Thoracic aorta (tissue), 2 donors: Measurements from ENCODE around the gene NOC2L. TPM values are rescaled to one million over a fixed set of nuclear protein-coding genes. Genes with fewer than 3 reads are reported as not detected.

Experiments
- ATAC-seq: fragments of 150-250 bp; one replicate; pipeline ENCODE4 v1.8.0; 2017; ENCODE audit warnings: low read depth; ENCODE audit not compliant: insufficient number of reproducible peaks, low FRiP score
- DNase-seq: peaks from one replicate; pipeline ENCODE4 v3.0.0-alpha.2; 2020; ENCODE audit warnings: low spot score
- H3K27ac ChIP-seq, 2 donors: fragments of 200-600 bp; sonication (generic); 1 replicate in 1 of 2; 2 replicates in 1 of 2; pipeline ENCODE4 v1.5.1; 2016; ENCODE audit warnings: mild to moderate bottlenecking in 2 of 2, moderate library complexity in 2 of 2
- H3K27me3 ChIP-seq: fragments of 200-600 bp; sonication (generic); replicated peaks from 2 replicates; pipeline ENCODE4 v1.6.0; 2016; ENCODE audit warnings: mild to moderate bottlenecking; ENCODE audit not compliant: insufficient read depth
- H3K36me3 ChIP-seq: fragments of 200-600 bp; sonication (generic); one replicate; pipeline ENCODE4 v1.5.1; 2016
- H3K4me1 ChIP-seq, 2 donors: fragments of 200-600 bp; sonication (generic); 1 replicate in 1 of 2; 2 replicates in 1 of 2; pipeline versions ENCODE4 v1.5.1 to v1.6.0; 2016; ENCODE audit warnings: low read depth in 2 of 2, mild to moderate bottlenecking in 1 of 2; ENCODE audit not compliant: control insufficient read depth in 1 of 2
- H3K4me3 ChIP-seq: fragments of 200-600 bp; sonication (generic); 2 replicates; pipeline ENCODE4 v1.5.1; 2016; ENCODE audit warnings: mild to moderate bottlenecking
- H3K9me3 ChIP-seq: fragments of 200-600 bp; sonication (generic); 2 replicates; pipeline ENCODE4 v1.5.1; 2016
- total RNA-seq, 2 donors: library from RNA; depleted of rRNA; stranded (reverse); fragments of >200 nt; gene quantifications; one replicate each; pipeline versions ENCODE4 v1.1.0 to v1.2.3, GENCODE V29; 2016
- TF ChIP-seq, protein P1 (sequence below): fragments of 200-600 bp; sonication (generic); IDR thresholded peaks from one replicate; pipeline ENCODE4 v1.5.1; 2019; ENCODE audit warnings: antibody characterized with exemption

Gene NOC2L
- total RNA-seq, 2 donors from 2014 or later = 33.8 to 47.2 TPM

DNA sequence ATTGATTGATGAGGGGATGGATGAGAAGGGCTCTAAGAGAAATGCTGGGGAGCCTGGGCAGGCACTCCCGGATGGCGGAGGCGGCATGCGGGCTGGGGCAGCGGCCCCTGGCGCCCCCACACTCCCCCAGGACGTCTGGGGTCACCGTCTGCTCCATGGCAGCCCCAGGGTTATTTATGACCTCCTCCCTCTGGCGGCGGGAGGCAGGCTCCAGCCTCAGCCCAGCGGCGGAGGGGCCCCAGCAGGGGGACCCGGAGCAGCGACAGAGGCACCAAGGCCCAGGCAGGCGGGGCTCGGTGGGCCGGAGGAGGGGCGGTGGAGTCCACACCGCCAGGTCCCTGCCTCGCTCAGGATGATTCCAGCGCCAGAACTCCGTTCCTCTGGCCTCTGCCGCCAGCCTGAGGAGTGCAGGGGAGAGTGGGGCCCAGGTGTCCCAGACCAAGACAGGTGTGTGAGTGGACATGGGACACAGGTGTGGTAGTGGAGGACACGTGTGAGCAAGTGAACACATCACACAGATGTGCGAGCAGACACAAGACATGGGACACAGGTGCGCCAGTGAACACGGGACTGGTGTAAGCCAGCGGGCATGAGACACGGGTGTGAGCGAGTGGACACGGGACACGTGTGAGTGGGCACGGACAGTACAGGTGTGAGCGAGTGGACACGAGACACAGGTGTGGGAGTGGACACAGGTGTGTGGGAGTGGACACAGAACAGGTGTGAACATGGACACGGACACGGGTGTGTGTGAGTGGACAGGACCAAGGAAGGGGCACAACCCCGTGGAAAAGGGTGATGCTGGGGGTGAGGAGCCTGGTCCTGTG is 37.8 kb downstream of the NOC2L start:
- no peak for ATAC-seq
- no peaks in the 10 kb centered on the region for H3K9me3 ChIP-seq
- H3K36me3 ChIP-seq = no peaks in the 10 kb centered on the region
- TF ChIP-seq, protein P1, sequence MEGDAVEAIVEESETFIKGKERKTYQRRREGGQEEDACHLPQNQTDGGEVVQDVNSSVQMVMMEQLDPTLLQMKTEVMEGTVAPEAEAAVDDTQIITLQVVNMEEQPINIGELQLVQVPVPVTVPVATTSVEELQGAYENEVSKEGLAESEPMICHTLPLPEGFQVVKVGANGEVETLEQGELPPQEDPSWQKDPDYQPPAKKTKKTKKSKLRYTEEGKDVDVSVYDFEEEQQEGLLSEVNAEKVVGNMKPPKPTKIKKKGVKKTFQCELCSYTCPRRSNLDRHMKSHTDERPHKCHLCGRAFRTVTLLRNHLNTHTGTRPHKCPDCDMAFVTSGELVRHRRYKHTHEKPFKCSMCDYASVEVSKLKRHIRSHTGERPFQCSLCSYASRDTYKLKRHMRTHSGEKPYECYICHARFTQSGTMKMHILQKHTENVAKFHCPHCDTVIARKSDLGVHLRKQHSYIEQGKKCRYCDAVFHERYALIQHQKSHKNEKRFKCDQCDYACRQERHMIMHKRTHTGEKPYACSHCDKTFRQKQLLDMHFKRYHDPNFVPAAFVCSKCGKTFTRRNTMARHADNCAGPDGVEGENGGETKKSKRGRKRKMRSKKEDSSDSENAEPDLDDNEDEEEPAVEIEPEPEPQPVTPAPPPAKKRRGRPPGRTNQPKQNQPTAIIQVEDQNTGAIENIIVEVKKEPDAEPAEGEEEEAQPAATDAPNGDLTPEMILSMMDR = peak; percentile 68
- no peak overlapping the region for H3K27ac ChIP-seq
- DNase-seq = no peak
- no peaks in the 10 kb centered on the region for H3K27me3 ChIP-seq
- H3K4me1 ChIP-seq = peaks cover 8 to 54% of the 10 kb centered on the region in 2 donors
- H3K4me3 ChIP-seq = peak overlapping the region; percentile 37

DNA sequence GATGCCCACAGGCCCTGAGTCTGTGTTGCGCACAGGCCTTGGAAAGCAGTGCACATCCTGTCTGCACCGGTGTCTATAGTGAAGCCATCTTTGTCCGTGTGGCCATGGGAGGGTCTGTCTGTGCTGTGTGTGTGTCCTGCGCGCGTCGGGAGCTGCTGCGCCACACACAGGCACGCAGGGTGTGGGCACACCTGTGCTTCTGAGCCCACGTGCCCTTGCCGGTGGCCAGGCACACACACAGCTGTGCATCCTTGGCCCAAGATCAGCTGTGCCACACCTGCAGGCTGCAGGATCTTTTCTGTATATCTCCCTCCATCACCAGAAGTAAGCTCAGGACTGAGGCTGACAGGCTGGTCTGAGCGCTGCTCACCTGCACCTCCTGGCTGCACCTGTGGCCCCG is 38.5 kb downstream of the NOC2L start:
- H3K9me3 ChIP-seq = no peaks in the 10 kb centered on the region
- TF ChIP-seq, protein P1 = no peak
- no peak overlapping the region for H3K27ac ChIP-seq
- H3K4me1 ChIP-seq = peaks cover 8 to 51% of the 10 kb centered on the region in 2 donors
- no peak for DNase-seq
- no peak for ATAC-seq
- H3K27me3 ChIP-seq = no peaks in the 10 kb centered on the region
- no peaks in the 10 kb centered on the region for H3K36me3 ChIP-seq
- H3K4me3 ChIP-seq = peak overlapping the region; percentile 37

DNA sequence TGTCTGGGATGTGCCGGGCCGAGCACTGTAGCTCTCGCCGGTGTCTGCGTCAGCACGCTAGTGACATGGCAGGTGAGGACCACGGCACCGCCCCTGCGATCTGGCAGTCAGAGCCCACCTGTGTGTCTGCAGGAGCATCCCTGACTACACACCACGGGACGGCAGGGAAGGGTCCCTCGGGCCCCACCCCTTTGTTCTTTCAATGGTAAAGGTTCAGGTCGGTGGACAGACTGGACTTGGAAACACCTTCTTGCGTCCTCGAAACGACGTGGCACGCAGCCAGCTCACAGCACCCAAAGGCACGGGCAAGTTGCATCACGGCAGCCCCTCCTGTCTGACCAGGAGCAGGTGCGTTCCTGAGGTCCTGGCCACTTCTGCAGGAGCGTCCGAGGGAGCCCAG is 39.0 kb downstream of the NOC2L start:
- peaks cover 8 to 46% of the 10 kb centered on the region in 2 donors for H3K4me1 ChIP-seq
- no peaks in the 10 kb centered on the region for H3K36me3 ChIP-seq
- no peak for ATAC-seq
- no peaks in the 10 kb centered on the region for H3K27me3 ChIP-seq
- DNase-seq = no peak
- no peak overlapping the region for H3K27ac ChIP-seq
- TF ChIP-seq, protein P1 = no peak
- no peaks in the 10 kb centered on the region for H3K9me3 ChIP-seq
- H3K4me3 ChIP-seq = no peak overlapping the region

DNA sequence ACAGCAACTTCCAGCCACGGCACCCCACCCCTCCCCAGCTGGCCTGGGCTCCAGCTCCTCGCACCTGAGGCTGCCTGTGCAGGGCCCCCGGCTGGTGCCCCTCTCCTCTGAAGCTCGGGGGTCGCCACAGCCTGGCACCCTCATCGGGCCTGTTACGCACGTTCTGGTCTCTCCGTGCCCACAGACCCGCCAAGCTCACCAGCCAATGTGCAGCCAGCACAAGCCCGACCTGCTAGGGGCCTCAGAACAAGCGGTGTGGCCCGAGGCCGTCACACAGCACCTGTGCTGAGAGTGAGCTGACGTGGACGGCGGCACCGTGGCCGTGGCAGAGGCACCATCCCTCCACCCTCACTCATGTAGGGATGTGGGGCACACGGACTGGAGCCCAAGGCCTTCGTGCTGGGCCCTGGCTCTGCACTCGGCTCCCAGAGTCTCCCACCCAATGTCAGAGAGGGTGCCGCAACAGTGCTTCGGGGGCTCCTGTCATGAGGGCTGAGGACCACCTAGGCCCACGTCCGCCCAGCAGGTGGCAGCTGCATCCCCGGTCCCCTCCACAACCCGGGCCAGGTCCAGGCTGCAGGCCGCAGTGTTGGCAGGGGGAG is 39.7 kb downstream of the NOC2L start:
- ATAC-seq = no peak
- Histone ChIP-seq H3K4me1 (peaks cover 8 to 39% of the 10 kb centered on the region in 2 donors), H3K27ac (no peak overlapping the region), H3K27me3 (no peaks in the 10 kb centered on the region), H3K36me3 (no peaks in the 10 kb centered on the region), H3K4me3 (no peak overlapping the region), H3K9me3 (no peaks in the 10 kb centered on the region)
- TF ChIP-seq, protein P1 = no peak
- no peak for DNase-seq

DNA sequence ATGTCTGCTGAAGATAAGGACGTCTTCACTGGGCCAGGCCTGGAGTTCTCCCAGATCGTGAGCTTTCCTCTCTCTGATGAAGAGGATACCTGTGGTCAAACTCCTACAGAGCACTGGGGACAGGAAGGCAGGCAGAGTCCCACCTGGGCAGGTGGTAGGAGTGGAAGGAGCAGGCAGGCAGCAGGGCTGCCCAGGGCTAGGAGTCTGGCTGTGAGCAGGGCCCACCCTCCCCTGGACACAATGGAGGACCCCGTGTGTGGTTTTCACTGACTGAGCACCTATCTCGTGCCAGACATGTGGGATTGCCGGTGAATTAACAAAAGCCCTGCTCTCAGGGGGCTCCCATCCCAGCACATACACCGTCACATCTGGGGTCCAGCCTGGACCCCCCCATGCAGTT is 40.2 kb downstream of the NOC2L start:
- Histone ChIP-seq H3K27me3 (no peaks in the 10 kb centered on the region), H3K4me1 (peaks cover 8 to 37% of the 10 kb centered on the region in 2 donors)

More for the DNA sequence above, 40.2 kb downstream of the NOC2L start:
- ATAC-seq (no peak), DNase-seq (no peak)
- Histone ChIP-seq H3K9me3 (no peaks in the 10 kb centered on the region), H3K4me3 (no peak overlapping the region), H3K27ac (no peak overlapping the region), H3K36me3 (no peaks in the 10 kb centered on the region)
- TF ChIP-seq, protein P1 = no peak
